Urinary bladder (tissue), 4 donors: ENCODE results near the gene SPTBN2. TPM values are rescaled to one million over a fixed set of nuclear protein-coding genes. Genes with fewer than 3 reads are reported as not detected.
A peak's percentile ranks its signal among the peaks of the same experiment; 100 is the strongest.

ENCODE experiments used
- DNase-seq: peaks from one replicate; pipeline ENCODE4 v3.0.0-alpha.2; 2015; ENCODE audit errors: extremely low spot score
- H3K27ac ChIP-seq: one replicate; pipeline ENCODE4 v1.5.1; 2013; ENCODE audit warnings: low read depth, mild to moderate bottlenecking, moderate library complexity
- H3K36me3 ChIP-seq: one replicate; pipeline ENCODE4 v1.6.1; 2013; ENCODE audit warnings: mild to moderate bottlenecking, moderate library complexity; ENCODE audit not compliant: insufficient read depth
- H3K4me1 ChIP-seq: one replicate; pipeline ENCODE4 v1.6.1; 2013; ENCODE audit warnings: mild to moderate bottlenecking, moderate library complexity; ENCODE audit not compliant: insufficient read depth
- H3K4me3 ChIP-seq: one replicate; pipeline ENCODE4 v1.5.1; 2013; ENCODE audit warnings: low read depth, low read length
- WGBS: extraction: QIAGEN DNeasy Blood & Tissue Kit; methylation state at CpG from one replicate; pipeline ENCODE4 v1.1.7; 2013; 5-methylcytosine and 5-hydroxymethylcytosine counted together
- polyA plus RNA-seq: library from polyadenylated mRNA; stranded (reverse); fragments of 200-250 nt; gene quantifications from one replicate; pipeline ENCODE4 v1.2.3, GENCODE V29; 2013
- total RNA-seq: library from RNA; depleted of rRNA; stranded (reverse); fragments of >200 nt; gene quantifications from one replicate; pipeline ENCODE4 v1.2.3, GENCODE V29; 2014
- donor health status: healthy with polysubstance abuse.
- donor health status: healthy.

SPTBN2 gene
- total and polyA plus RNA-seq, 2 donors: 2.5 to 6.7 TPM

DNA sequence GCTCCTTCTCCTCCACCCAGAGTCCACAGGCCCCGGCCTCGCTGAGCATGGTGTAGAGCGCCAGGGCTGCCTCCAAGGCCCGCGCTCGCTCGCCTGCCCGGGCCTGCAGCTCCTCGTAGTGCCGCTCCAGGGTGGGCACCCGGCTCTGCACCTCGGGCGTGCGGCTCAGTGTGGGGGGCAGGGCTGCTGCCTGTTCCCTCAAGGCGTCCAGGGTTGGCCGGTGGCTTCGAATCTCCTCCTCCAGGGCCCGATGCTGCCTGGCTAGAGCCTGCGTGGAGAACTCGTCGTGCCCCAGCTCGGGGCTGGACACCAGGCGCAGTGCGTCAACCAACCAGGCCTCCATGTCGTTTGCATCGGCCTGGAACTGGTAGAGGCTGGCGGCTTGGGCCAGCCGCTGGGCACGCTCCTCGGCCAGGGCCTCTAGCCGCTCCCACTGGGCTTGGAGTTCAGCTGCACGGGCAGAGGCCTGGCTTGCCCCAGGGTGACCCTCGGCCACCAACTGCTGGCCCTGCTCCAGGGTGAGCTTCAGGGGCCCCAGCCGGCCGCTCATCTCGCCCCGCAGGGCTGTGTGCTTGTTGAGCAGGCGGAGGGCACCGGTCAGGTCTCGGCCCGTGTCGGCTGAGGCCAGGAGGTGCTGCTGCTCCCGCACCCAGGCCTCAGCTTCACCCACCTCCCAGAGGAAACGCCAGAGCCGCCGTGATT, 24.2 kb downstream of the SPTBN2 start:
- H3K4me3 ChIP-seq: no peak overlapping the region
- no peak overlapping the region for H3K27ac ChIP-seq
- 94% methylated on average over 46 of the region's 46 CpGs for WGBS
- no peaks in the 10 kb centered on the region for H3K36me3 ChIP-seq
- no peaks in the 10 kb centered on the region for H3K4me1 ChIP-seq
- no peak for DNase-seq

GRCh38 chr11:66701432-66702240, 27.4 kb downstream of the SPTBN2 start:
- Histone ChIP-seq H3K27ac (no peak overlapping the region), H3K4me3 (no peak overlapping the region), H3K36me3 (no peaks in the 10 kb centered on the region), H3K4me1 (no peaks in the 10 kb centered on the region)
- DNase-seq: no peak
- WGBS: 90% methylated on average over 10 of the region's 10 CpGs

DNA sequence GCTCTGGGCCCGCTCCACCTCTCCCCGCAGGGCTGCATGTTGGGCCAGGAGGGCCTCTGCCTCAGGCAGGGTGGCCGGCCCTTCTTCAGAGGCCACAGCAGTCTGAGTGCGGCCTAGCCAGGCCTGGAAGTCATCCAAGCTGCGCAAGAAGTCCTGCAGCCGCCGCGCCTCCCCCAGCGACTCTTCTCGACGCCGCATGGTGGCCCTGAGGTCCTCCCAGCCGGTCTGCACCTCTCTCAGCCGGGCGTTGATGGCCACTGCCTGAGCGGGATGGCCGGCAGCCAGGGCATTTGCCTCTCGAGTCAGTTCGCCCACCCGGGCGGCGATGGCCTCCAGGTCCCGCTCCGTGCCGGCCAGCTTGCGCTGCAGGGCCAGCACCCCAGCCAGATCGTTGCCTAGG, 28.3 kb downstream of the SPTBN2 start:
- H3K27ac ChIP-seq: no peak overlapping the region
- 96% methylated on average over 27 of the region's 27 CpGs for WGBS
- no peak for DNase-seq
- no peaks in the 10 kb centered on the region for H3K4me1 ChIP-seq
- H3K36me3 ChIP-seq: no peaks in the 10 kb centered on the region
- no peak overlapping the region for H3K4me3 ChIP-seq

GRCh38 chr11:66700337-66700736, 28.7 kb downstream of the SPTBN2 start:
- H3K4me3 ChIP-seq: no peak overlapping the region
- H3K27ac ChIP-seq: no peak overlapping the region
- no peaks in the 10 kb centered on the region for H3K36me3 ChIP-seq
- WGBS: 95% methylated on average over 15 of the region's 15 CpGs
- DNase-seq: no peak
- H3K4me1 ChIP-seq: no peaks in the 10 kb centered on the region

- H3K4me3 ChIP-seq: no peak overlapping the region
- no peak overlapping the region for H3K27ac ChIP-seq
- no peaks in the 10 kb centered on the region for H3K36me3 ChIP-seq
- WGBS: 87% methylated on average over 9 of the region's 9 CpGs
- no peaks in the 10 kb centered on the region for H3K4me1 ChIP-seq
- DNase-seq: no peak
Measured at GRCh38 chr11:66698491-66698890, 30.5 kb downstream of the SPTBN2 start.

GRCh38 chr11:66697988-66698387, 31.0 kb downstream of the SPTBN2 start:
- no peaks in the 10 kb centered on the region for H3K4me1 ChIP-seq
- 93% methylated on average over 6 of the region's 6 CpGs for WGBS

DNA sequence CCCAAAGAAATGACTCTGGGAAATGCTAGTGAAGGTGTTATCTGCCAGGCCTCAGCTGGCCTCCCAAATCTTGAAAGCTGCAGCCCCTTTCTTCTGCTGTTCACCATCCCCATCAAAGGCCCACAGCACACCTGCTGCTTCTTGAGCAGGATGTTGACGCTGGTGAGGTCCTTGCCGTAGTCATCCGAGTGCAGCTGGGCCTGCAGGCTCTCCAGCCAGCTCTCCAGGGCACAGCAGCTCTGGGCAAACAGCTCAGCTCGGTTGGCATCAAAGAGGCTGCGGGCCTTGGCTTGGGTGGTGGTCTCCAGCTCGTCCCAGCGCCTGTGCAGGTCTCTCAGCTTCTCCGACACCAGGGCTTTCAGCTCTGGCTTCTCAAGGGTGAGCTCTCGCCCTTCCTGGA, 32.9 kb downstream of the SPTBN2 start:
- Histone ChIP-seq H3K27ac (no peak overlapping the region), H3K4me3 (no peak overlapping the region), H3K36me3 (no peaks in the 10 kb centered on the region), H3K4me1 (no peaks in the 10 kb centered on the region)
- WGBS: 90% methylated on average over 9 of the region's 9 CpGs
- DNase-seq: no peak

More at GRCh38 chr11:66697988-66698387, 31.0 kb downstream of the SPTBN2 start:
- no peak overlapping the region for H3K4me3 ChIP-seq
- H3K36me3 ChIP-seq: no peaks in the 10 kb centered on the region
- H3K27ac ChIP-seq: no peak overlapping the region
- no peak for DNase-seq

DNA sequence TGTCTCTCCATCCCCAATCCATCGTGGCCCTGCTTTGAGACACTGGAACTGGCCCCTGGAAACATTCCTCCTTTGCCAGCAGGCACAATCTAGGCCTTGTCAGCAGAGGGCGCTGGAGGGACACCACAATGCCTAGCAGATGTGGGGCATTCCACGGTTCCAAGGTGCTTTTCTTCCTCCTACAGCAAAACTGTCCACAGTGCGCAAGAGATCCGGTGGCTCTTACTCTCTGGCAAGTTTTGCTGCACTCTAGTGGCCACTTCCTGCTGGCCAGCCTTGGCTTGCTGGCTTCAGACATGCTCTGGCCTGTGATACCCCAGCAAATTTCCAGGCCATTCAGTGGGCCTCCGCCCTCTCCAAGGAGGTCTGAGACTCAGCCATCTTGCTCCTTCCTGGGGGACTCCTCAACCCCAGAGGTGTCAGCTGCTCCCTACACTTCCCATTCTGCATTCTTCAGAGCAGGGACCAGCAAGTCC, 34.2 kb downstream of the SPTBN2 start:
- no peaks in the 10 kb centered on the region for H3K36me3 ChIP-seq
- no peaks in the 10 kb centered on the region for H3K4me1 ChIP-seq
- H3K4me3 ChIP-seq: no peak overlapping the region
- no peak overlapping the region for H3K27ac ChIP-seq
- 18% methylated on average over 6 of the region's 6 CpGs for WGBS
- peak; percentile 41 for DNase-seq

- Histone ChIP-seq H3K36me3 (no peaks in the 10 kb centered on the region), H3K4me1 (no peaks in the 10 kb centered on the region), H3K4me3 (no peak overlapping the region), H3K27ac (no peak overlapping the region)
- WGBS: 91% methylated on average over 13 of the region's 13 CpGs
- no peak for DNase-seq
Measured at GRCh38 chr11:66694056-66694410, 35.0 kb downstream of the SPTBN2 start.

DNA sequence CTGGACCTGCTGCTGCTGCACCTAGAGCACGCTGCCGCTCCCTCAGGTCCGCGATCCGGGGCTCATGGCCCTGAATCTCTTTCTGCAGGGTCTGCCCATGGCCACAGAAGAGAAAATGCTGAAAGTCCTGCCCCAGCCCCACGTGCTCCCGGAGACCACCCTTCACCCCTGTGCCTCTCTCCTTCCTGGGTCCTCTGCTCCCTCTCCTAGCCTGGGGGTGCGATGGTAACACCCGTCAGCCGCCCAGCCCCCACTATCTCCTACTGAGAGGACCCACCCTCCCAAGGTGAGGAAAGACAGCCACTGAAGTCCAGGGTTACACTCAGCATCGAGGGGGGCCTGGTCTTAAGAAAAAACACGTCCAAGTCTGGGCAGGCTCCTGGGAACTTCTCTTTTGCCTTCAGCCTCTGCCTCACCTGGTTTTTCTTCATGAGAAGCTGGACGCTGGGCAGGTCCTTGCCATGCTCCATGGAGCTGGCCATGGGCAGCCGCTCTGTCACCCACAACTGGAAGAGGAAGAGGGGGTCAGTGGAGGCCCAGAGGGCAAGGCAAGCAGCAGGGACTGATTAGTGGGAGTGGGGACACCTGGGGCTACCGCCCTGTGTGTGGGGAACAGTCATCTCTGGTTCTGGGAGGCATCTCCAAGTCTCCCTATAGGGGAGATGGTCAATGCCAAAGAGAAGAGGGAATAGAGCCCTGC, 35.5 kb downstream of the SPTBN2 start:
- H3K4me1 ChIP-seq: no peaks in the 10 kb centered on the region
- H3K27ac ChIP-seq: no peak overlapping the region
- H3K36me3 ChIP-seq: no peaks in the 10 kb centered on the region
- WGBS: 94% methylated on average over 15 of the region's 15 CpGs
- H3K4me3 ChIP-seq: no peak overlapping the region
- no peak for DNase-seq

- no peak for DNase-seq
- Histone ChIP-seq H3K36me3 (no peaks in the 10 kb centered on the region), H3K4me1 (no peaks in the 10 kb centered on the region)
Measured at GRCh38 chr11:66692871-66693331, 36.1 kb downstream of the SPTBN2 start.

DNA sequence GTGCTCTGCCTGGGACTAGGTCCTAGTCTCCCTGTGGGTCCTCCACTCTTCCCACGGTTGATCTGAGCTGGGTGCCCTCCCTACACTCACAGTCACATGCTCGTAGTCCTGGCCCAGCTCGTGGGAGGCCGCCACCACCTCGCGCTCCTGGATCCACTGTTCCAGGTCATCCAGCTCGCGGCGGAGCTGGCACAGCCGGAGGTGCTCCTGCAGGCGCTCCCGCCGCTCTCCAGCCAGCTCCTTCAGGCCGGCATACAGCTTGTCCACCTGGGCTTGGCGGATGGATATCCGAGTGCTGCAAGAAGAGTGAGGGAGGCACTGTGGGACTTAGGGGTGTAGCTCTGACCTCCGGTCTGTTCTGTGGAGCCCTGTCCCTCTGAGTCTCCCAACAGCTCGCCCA, 36.6 kb downstream of the SPTBN2 start:
- H3K36me3 ChIP-seq: no peaks in the 10 kb centered on the region
- H3K4me3 ChIP-seq: no peak overlapping the region
- WGBS: 92% methylated on average over 18 of the region's 18 CpGs
- no peak for DNase-seq
- no peaks in the 10 kb centered on the region for H3K4me1 ChIP-seq
- no peak overlapping the region for H3K27ac ChIP-seq

More at GRCh38 chr11:66692871-66693331, 36.1 kb downstream of the SPTBN2 start:
- H3K4me3 ChIP-seq: no peak overlapping the region
- WGBS: 91% methylated on average over 20 of the region's 20 CpGs
- H3K27ac ChIP-seq: no peak overlapping the region

GRCh38 chr11:66691311-66691980, 37.6 kb downstream of the SPTBN2 start:
- no peaks in the 10 kb centered on the region for H3K4me1 ChIP-seq
- 92% methylated on average over 38 of the region's 38 CpGs for WGBS
- no peak for DNase-seq

More at GRCh38 chr11:66691311-66691980, 37.6 kb downstream of the SPTBN2 start:
- Histone ChIP-seq H3K27ac (no peak overlapping the region), H3K36me3 (no peaks in the 10 kb centered on the region), H3K4me3 (no peak overlapping the region)
